ENCODE measurements around the gene CAVIN4. TPM values are rescaled to one million over a fixed set of nuclear protein-coding genes. Genes with fewer than 3 reads are reported as not detected.

The CAVIN4 gene
- total and polyA plus RNA-seq, 9 of the 15 experiments (the other 6 are each of a cell fraction or from before 2014, with no cell fraction given), result 0.06 to 0.29 (median 0.18) TPM

DNA sequence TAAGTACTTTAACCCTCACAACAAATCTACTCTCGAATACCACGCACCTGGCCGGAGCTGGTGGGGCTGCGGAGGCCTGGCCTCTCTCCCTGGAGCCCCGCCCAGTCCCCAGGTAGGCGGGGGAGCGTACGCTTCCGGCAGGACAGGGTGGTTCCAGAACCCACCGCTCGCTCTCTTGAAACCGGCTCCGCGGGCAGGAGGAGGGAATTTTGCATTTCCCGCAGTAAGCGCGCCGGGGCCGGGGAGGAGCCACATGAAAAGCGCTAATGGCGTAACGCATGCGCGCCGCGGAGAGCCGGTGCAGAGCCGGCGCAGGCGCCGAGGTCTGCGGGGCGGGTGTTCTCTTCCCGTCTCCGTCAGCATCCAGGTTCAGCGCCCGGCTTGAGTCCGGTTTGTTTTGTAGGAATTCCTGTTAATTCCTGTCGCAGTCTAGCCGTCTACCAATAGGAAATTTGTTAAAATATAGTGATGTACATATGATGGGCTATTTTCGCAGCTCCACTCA lies 20.8 kb downstream of the CAVIN4 start (continued):
- TF ChIP-seq GATAD2B (IDR thresholded peaks at IDR 0.05; ENCODE audit: borderline replicate concordance) (no peak), PML (IDR thresholded peaks at IDR 0.05; ENCODE audit: low read length) (no peak), L3MBTL2 (IDR thresholded peaks at IDR 0.05) (peak; percentile 48; the same call in 1 of the 2 replicates), HMG20A (CRISPR knock-in tag; conservative IDR thresholded peaks at IDR 0.05) (no peak), XRCC3 (IDR thresholded peaks at IDR 0.05) (no peak), DMBX1 (CRISPR knock-in tag; IDR thresholded peaks at IDR 0.05; ENCODE audit: borderline replicate concordance) (0 out of 2 replicates have a peak, but pooled peaks have one; percentile 19), HNRNPH1 (optimal IDR thresholded peaks at IDR 0.05; ENCODE audit: low read depth, low read length) (peak; percentile 74), HDGF (IDR thresholded peaks at IDR 0.05) (no peak), DPF2 (IDR thresholded peaks at IDR 0.05) (no peak), SNIP1 (IDR thresholded peaks at IDR 0.05; ENCODE audit: low read depth) (no peak), PHF8 (IDR thresholded peaks at IDR 0.05; ENCODE audit: borderline replicate concordance, low read length) (peak; percentile 31; the same call in 1 of the 2 replicates), HEY1 (CRISPR knock-in tag; IDR thresholded peaks at IDR 0.05; ENCODE audit: borderline replicate concordance) (no peak), RFX5 (IDR thresholded peaks at IDR 0.05; ENCODE audit: low read depth, low read length) (no peak), RBM17 (IDR thresholded peaks at IDR 0.05; ENCODE audit: borderline replicate concordance, low read depth, low read length) (no peak), BMI1 (IDR thresholded peaks at IDR 0.05; ENCODE audit: low read length) (no peak), MYC (IDR thresholded peaks at IDR 0.05; ENCODE audit: low read depth, low read length) (no peak; the same call in 1 of the 2 replicates), MYC (CRISPR knock-in tag; IDR thresholded peaks at IDR 0.05; ENCODE audit: borderline replicate concordance, low read depth) (no peak), MTA2 (IDR thresholded peaks at IDR 0.05; ENCODE audit: low read depth) (no peak), SRSF9 (IDR thresholded peaks at IDR 0.05; ENCODE audit: borderline replicate concordance, low read depth, low read length) (no peak), POLR2B (IDR thresholded peaks at IDR 0.05; ENCODE audit: low read depth, partially characterized antibody) (peak; percentile 57)
- TF ChIP-seq, protein P1, sequence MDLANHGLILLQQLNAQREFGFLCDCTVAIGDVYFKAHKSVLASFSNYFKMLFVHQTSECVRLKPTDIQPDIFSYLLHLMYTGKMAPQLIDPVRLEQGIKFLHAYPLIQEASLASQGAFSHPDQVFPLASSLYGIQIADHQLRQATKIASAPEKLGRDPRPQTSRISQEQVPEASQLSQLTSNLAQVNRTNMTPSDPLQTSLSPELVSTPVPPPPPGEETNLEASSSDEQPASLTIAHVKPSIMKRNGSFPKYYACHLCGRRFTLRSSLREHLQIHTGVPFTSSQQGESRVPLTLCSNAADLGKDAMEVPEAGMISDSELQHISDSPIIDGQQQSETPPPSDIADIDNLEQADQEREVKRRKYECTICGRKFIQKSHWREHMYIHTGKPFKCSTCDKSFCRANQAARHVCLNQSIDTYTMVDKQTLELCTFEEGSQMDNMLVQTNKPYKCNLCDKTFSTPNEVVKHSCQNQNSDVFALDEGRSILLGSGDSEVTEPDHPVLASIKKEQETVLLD (IDR thresholded peaks at IDR 0.05), result peak; percentile 92
- TF ChIP-seq, protein P2, sequence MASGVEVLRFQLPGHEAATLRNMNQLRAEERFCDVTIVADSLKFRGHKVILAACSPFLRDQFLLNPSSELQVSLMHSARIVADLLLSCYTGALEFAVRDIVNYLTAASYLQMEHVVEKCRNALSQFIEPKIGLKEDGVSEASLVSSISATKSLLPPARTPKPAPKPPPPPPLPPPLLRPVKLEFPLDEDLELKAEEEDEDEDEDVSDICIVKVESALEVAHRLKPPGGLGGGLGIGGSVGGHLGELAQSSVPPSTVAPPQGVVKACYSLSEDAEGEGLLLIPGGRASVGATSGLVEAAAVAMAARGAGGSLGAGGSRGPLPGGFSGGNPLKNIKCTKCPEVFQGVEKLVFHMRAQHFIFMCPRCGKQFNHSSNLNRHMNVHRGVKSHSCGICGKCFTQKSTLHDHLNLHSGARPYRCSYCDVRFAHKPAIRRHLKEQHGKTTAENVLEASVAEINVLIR (CRISPR knock-in tag; IDR thresholded peaks at IDR 0.05), result no peak
- TF ChIP-seq, protein P3, sequence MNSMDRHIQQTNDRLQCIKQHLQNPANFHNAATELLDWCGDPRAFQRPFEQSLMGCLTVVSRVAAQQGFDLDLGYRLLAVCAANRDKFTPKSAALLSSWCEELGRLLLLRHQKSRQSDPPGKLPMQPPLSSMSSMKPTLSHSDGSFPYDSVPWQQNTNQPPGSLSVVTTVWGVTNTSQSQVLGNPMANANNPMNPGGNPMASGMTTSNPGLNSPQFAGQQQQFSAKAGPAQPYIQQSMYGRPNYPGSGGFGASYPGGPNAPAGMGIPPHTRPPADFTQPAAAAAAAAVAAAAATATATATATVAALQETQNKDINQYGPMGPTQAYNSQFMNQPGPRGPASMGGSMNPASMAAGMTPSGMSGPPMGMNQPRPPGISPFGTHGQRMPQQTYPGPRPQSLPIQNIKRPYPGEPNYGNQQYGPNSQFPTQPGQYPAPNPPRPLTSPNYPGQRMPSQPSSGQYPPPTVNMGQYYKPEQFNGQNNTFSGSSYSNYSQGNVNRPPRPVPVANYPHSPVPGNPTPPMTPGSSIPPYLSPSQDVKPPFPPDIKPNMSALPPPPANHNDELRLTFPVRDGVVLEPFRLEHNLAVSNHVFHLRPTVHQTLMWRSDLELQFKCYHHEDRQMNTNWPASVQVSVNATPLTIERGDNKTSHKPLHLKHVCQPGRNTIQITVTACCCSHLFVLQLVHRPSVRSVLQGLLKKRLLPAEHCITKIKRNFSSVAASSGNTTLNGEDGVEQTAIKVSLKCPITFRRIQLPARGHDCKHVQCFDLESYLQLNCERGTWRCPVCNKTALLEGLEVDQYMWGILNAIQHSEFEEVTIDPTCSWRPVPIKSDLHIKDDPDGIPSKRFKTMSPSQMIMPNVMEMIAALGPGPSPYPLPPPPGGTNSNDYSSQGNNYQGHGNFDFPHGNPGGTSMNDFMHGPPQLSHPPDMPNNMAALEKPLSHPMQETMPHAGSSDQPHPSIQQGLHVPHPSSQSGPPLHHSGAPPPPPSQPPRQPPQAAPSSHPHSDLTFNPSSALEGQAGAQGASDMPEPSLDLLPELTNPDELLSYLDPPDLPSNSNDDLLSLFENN (IDR thresholded peaks at IDR 0.05; ENCODE audit: low read depth in 2 of 2, low read length in 2 of 2), result no peak
- TF ChIP-seq, protein P4, sequence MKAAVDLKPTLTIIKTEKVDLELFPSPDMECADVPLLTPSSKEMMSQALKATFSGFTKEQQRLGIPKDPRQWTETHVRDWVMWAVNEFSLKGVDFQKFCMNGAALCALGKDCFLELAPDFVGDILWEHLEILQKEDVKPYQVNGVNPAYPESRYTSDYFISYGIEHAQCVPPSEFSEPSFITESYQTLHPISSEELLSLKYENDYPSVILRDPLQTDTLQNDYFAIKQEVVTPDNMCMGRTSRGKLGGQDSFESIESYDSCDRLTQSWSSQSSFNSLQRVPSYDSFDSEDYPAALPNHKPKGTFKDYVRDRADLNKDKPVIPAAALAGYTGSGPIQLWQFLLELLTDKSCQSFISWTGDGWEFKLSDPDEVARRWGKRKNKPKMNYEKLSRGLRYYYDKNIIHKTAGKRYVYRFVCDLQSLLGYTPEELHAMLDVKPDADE (conservative IDR thresholded peaks at IDR 0.05; ENCODE audit: control insufficient read depth, low read depth, low read length), result no peak
